Measurements from ENCODE around the gene FOXO6. TPM values are rescaled to one million over a fixed set of nuclear protein-coding genes. Genes with fewer than 3 reads are reported as not detected.

The FOXO6 gene
- total and polyA plus RNA-seq, 2 experiments from 2014 or later: 0.68 to 4.2 TPM

DNA sequence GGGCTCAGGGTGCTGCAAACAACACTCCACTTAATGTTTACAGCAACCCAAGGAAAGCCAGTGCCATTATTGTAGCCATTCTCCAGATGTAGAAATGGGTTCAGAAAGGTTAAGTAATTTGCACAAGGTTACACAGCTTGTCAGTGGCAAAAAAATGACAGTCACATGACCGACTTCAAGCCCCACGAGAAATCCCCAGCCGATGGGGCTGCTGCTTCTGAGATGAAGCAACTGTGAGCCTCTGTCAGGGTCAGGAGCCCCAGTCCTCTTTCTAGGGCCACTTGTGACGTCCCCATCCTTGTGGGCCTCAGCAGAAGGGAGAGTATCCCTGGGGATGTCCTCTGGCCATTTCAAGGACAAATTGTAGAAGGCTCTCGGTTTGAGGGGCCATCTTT, 68.4 kb downstream of the FOXO6 start (continued):
- TF ChIP-seq, protein P1, sequence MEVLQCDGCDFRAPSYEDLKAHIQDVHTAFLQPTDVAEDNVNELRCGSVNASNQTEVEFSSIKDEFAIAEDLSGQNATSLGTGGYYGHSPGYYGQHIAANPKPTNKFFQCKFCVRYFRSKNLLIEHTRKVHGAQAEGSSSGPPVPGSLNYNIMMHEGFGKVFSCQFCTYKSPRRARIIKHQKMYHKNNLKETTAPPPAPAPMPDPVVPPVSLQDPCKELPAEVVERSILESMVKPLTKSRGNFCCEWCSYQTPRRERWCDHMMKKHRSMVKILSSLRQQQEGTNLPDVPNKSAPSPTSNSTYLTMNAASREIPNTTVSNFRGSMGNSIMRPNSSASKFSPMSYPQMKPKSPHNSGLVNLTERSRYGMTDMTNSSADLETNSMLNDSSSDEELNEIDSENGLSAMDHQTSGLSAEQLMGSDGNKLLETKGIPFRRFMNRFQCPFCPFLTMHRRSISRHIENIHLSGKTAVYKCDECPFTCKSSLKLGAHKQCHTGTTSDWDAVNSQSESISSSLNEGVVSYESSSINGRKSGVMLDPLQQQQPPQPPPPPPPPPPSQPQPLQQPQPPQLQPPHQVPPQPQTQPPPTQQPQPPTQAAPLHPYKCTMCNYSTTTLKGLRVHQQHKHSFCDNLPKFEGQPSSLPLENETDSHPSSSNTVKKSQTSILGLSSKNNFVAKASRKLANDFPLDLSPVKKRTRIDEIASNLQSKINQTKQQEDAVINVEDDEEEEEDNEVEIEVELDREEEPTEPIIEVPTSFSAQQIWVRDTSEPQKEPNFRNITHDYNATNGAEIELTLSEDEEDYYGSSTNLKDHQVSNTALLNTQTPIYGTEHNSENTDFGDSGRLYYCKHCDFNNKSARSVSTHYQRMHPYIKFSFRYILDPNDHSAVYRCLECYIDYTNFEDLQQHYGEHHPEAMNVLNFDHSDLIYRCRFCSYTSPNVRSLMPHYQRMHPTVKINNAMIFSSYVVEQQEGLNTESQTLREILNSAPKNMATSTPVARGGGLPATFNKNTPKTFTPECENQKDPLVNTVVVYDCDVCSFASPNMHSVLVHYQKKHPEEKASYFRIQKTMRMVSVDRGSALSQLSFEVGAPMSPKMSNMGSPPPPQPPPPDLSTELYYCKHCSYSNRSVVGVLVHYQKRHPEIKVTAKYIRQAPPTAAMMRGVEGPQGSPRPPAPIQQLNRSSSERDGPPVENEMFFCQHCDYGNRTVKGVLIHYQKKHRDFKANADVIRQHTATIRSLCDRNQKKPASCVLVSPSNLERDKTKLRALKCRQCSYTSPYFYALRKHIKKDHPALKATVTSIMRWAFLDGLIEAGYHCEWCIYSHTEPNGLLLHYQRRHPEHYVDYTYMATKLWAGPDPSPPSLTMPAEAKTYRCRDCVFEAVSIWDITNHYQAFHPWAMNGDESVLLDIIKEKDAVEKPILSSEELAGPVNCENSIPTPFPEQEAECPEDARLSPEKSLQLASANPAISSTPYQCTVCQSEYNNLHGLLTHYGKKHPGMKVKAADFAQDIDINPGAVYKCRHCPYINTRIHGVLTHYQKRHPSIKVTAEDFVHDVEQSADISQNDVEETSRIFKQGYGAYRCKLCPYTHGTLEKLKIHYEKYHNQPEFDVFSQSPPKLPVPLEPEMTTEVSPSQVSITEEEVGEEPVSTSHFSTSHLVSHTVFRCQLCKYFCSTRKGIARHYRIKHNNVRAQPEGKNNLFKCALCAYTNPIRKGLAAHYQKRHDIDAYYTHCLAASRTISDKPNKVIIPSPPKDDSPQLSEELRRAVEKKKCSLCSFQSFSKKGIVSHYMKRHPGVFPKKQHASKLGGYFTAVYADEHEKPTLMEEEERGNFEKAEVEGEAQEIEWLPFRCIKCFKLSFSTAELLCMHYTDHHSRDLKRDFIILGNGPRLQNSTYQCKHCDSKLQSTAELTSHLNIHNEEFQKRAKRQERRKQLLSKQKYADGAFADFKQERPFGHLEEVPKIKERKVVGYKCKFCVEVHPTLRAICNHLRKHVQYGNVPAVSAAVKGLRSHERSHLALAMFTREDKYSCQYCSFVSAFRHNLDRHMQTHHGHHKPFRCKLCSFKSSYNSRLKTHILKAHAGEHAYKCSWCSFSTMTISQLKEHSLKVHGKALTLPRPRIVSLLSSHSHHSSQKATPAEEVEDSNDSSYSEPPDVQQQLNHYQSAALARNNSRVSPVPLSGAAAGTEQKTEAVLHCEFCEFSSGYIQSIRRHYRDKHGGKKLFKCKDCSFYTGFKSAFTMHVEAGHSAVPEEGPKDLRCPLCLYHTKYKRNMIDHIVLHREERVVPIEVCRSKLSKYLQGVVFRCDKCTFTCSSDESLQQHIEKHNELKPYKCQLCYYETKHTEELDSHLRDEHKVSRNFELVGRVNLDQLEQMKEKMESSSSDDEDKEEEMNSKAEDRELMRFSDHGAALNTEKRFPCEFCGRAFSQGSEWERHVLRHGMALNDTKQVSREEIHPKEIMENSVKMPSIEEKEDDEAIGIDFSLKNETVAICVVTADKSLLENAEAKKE (CRISPR knock-in tag; IDR thresholded peaks at IDR 0.05): no peak
- TF ChIP-seq, protein P2, sequence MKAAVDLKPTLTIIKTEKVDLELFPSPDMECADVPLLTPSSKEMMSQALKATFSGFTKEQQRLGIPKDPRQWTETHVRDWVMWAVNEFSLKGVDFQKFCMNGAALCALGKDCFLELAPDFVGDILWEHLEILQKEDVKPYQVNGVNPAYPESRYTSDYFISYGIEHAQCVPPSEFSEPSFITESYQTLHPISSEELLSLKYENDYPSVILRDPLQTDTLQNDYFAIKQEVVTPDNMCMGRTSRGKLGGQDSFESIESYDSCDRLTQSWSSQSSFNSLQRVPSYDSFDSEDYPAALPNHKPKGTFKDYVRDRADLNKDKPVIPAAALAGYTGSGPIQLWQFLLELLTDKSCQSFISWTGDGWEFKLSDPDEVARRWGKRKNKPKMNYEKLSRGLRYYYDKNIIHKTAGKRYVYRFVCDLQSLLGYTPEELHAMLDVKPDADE (IDR thresholded peaks at IDR 0.05): no peak
- TF ChIP-seq POLR2AphosphoS5 (IDR thresholded peaks at IDR 0.05; ENCODE audit: low read depth): no peak
- no peak for TF ChIP-seq EZH2phosphoT487 (IDR thresholded peaks at IDR 0.05; ENCODE audit: unreplicated experiment)
- TF ChIP-seq STAT1 (IDR thresholded peaks at IDR 0.05; ENCODE audit: unreplicated experiment): no peak
- no peak for TF ChIP-seq JUNB (IDR thresholded peaks at IDR 0.05; ENCODE audit: unreplicated experiment)
- TF ChIP-seq, protein P3, sequence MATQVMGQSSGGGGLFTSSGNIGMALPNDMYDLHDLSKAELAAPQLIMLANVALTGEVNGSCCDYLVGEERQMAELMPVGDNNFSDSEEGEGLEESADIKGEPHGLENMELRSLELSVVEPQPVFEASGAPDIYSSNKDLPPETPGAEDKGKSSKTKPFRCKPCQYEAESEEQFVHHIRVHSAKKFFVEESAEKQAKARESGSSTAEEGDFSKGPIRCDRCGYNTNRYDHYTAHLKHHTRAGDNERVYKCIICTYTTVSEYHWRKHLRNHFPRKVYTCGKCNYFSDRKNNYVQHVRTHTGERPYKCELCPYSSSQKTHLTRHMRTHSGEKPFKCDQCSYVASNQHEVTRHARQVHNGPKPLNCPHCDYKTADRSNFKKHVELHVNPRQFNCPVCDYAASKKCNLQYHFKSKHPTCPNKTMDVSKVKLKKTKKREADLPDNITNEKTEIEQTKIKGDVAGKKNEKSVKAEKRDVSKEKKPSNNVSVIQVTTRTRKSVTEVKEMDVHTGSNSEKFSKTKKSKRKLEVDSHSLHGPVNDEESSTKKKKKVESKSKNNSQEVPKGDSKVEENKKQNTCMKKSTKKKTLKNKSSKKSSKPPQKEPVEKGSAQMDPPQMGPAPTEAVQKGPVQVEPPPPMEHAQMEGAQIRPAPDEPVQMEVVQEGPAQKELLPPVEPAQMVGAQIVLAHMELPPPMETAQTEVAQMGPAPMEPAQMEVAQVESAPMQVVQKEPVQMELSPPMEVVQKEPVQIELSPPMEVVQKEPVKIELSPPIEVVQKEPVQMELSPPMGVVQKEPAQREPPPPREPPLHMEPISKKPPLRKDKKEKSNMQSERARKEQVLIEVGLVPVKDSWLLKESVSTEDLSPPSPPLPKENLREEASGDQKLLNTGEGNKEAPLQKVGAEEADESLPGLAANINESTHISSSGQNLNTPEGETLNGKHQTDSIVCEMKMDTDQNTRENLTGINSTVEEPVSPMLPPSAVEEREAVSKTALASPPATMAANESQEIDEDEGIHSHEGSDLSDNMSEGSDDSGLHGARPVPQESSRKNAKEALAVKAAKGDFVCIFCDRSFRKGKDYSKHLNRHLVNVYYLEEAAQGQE (IDR thresholded peaks at IDR 0.05; ENCODE audit: unreplicated experiment): no peak
